ENCODE data around the gene DHRS3. TPM values are rescaled to one million over a fixed set of nuclear protein-coding genes. Genes with fewer than 3 reads are reported as not detected.

DHRS3 gene
- total and polyA plus RNA-seq, 2 of the 13 experiments (the other 11 are each of a cell fraction or from before 2014, with no cell fraction given): 48.5 to 90.5 TPM

GRCh38 chr1:12665511-12665910 lies 47.5 kb upstream of the DHRS3 start (continued):
- TF ChIP-seq, protein P1, sequence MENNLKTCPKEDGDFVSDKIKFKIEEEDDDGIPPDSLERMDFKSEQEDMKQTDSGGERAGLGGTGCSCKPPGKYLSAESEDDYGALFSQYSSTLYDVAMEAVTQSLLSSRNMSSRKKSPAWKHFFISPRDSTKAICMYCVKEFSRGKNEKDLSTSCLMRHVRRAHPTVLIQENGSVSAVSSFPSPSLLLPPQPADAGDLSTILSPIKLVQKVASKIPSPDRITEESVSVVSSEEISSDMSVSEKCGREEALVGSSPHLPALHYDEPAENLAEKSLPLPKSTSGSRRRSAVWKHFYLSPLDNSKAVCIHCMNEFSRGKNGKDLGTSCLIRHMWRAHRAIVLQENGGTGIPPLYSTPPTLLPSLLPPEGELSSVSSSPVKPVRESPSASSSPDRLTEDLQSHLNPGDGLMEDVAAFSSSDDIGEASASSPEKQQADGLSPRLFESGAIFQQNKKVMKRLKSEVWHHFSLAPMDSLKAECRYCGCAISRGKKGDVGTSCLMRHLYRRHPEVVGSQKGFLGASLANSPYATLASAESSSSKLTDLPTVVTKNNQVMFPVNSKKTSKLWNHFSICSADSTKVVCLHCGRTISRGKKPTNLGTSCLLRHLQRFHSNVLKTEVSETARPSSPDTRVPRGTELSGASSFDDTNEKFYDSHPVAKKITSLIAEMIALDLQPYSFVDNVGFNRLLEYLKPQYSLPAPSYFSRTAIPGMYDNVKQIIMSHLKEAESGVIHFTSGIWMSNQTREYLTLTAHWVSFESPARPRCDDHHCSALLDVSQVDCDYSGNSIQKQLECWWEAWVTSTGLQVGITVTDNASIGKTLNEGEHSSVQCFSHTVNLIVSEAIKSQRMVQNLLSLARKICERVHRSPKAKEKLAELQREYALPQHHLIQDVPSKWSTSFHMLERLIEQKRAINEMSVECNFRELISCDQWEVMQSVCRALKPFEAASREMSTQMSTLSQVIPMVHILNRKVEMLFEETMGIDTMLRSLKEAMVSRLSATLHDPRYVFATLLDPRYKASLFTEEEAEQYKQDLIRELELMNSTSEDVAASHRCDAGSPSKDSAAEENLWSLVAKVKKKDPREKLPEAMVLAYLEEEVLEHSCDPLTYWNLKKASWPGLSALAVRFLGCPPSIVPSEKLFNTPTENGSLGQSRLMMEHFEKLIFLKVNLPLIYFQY (CRISPR knock-in tag; IDR thresholded peaks at IDR 0.05; ENCODE audit: borderline replicate concordance): no peak
- TF ChIP-seq ZNF605 (CRISPR knock-in tag; IDR thresholded peaks at IDR 0.05) (no peak), NCOR1 (IDR thresholded peaks at IDR 0.05; ENCODE audit: borderline replicate concordance, low read length) (no peak), LBX2 (CRISPR knock-in tag; IDR thresholded peaks at IDR 0.05; ENCODE audit: borderline replicate concordance) (no peak), HMG20A (CRISPR knock-in tag; IDR thresholded peaks at IDR 0.05; ENCODE audit: borderline replicate concordance) (no peak), NFKB2 (CRISPR knock-in tag; IDR thresholded peaks at IDR 0.05; ENCODE audit: borderline replicate concordance) (no peak), HMGA1 (CRISPR knock-in tag; conservative IDR thresholded peaks at IDR 0.05) (no peak)

GRCh38 chr1:12662556-12662955 lies 44.5 kb upstream of the DHRS3 start:
- no peaks in the 10 kb centered on the region for H3K79me2 ChIP-seq (ENCODE audit: insufficient read depth, low read length)
- no peaks in the 10 kb centered on the region for H4K20me1 ChIP-seq (ENCODE audit: insufficient read depth, low read length)
- no peaks in the 10 kb centered on the region for H3K9me3 ChIP-seq (ENCODE audit: low read length)
- intact Hi-C loops (cut with micrococcal nuclease; ENCODE audit: unreplicated experiment) (no loop called here), in situ Hi-C loops (cut with HindIII; ENCODE audit: extremely low pct_ligation_motif_present, low pct_unique_long_range_greater_than_20kb) (loop anchor here (25.0 kb wide), 1 partner anchor 550 kb away; no protein-coding TSS in a partner anchor)
- no peak overlapping the region for H2AFZ ChIP-seq (ENCODE audit: low read length)
- H3K9ac ChIP-seq (ENCODE audit: insufficient read depth, low read depth, low read length): no peak overlapping the region
- ATAC-seq: no peak
- H3K4me1 ChIP-seq (ENCODE audit: insufficient read depth, low read length): peaks cover 5% of the 10 kb centered on the region; the same call in 1 of the 2 replicates
- no peak overlapping the region for H3K27ac ChIP-seq (ENCODE audit: extremely low read length, insufficient read depth, low read length)
- no peak for FAIRE-seq
- peaks cover 2 to 5% of the 10 kb centered on the region in 2 experiments; a peak in 3 of 5 replicates for H3K27me3 ChIP-seq (ENCODE audit: control insufficient read depth in 1 of 2, insufficient read depth in 2 of 2, low read length in 2 of 2)
- H3K4me3 ChIP-seq (replicated peaks in 1 of 3; ENCODE audit: insufficient read depth in 1 of 3, low read depth in 2 of 3, low read length in 3 of 3): no peak overlapping the region
- DNase-seq (ENCODE audit: low spot score): no peak
- ChIA-PET POLR2A (no interaction called here), CTCF (ENCODE audit: low intra/inter-chr PET ratio, low total read pairs) (no interaction called here)
- no peak overlapping the region for H3K4me2 ChIP-seq (ENCODE audit: low read depth, low read length)
- no TSS peak for BruUV-seq (replicated peaks)
- 0% methylated on average over 1 of the region's 1 CpG for WGBS (ENCODE audit: low lambda C conversion rate)
- TF ChIP-seq JUND (CRISPR knock-in tag; IDR thresholded peaks at IDR 0.05) (no peak), ZNF615 (CRISPR knock-in tag; IDR thresholded peaks at IDR 0.05; ENCODE audit: borderline replicate concordance) (no peak), SRF (IDR thresholded peaks at IDR 0.05; ENCODE audit: low read depth, low read length) (no peak), ATF4 (CRISPR knock-in tag; IDR thresholded peaks at IDR 0.05) (no peak)
- H3K36me3 ChIP-seq (replicated peaks in 1 of 2; ENCODE audit: control insufficient read depth in 1 of 2, insufficient read depth in 2 of 2, low read length in 2 of 2): no peaks in the 10 kb centered on the region
